SK-N-SH treated with all-trans-retinoic acid at 6 μM for 48 hours (cell line): Measurements from ENCODE around the gene ZNF813.

Source experiments
- GLIS3 ChIP-seq: fragments of 250-450 bp; sonication (Bioruptor Pico); IDR thresholded peaks from 2 replicates; pipeline ENCODE4 v1.5.0; 2020; ENCODE audit warnings: mild to moderate bottlenecking, moderate library complexity
- RARB ChIP-seq: fragments of 250-450 bp; sonication (Bioruptor Pico); IDR thresholded peaks from 2 replicates; pipeline ENCODE4 v1.8.0; 2021; ENCODE audit warnings: mild to moderate bottlenecking, moderate library complexity
- SNAI2 ChIP-seq: fragments of 250-450 bp; sonication (Bioruptor Pico); IDR thresholded peaks from 2 replicates; pipeline ENCODE4 v1.5.0; 2020; ENCODE audit warnings: mild to moderate bottlenecking, moderate library complexity
- TCF4 ChIP-seq: fragments of 250-450 bp; sonication (Bioruptor Pico); IDR thresholded peaks from 2 replicates; pipeline ENCODE4 v1.8.0; 2021; ENCODE audit warnings: mild to moderate bottlenecking, moderate library complexity, borderline replicate concordance
- TSHZ2 ChIP-seq: fragments of 250-450 bp; sonication (Bioruptor Pico); IDR thresholded peaks from 2 replicates; pipeline ENCODE4 v1.5.0; 2020; ENCODE audit warnings: mild to moderate bottlenecking, moderate library complexity
- ZFP3 ChIP-seq: fragments of 250-450 bp; sonication (Bioruptor Pico); IDR thresholded peaks from 2 replicates; pipeline ENCODE4 v1.5.0; 2020; ENCODE audit warnings: mild to moderate bottlenecking, moderate library complexity
- ZNF8 ChIP-seq: fragments of 450-650 bp; formaldehyde crosslinking; IDR thresholded peaks from 2 replicates; pipeline ENCODE4 v1.5.0; 2020; ENCODE audit warnings: mild to moderate bottlenecking, moderate library complexity
- TF ChIP-seq, protein P1 (sequence below): fragments of 250-450 bp; sonication (Bioruptor Pico); IDR thresholded peaks from 2 replicates; pipeline ENCODE4 v1.8.0; 2020; ENCODE audit warnings: mild to moderate bottlenecking, moderate library complexity, borderline replicate concordance

GRCh38 chr19:53461866-53462265 lies 5.7 kb upstream of the ZNF813 start:
- TF ChIP-seq, protein P1, sequence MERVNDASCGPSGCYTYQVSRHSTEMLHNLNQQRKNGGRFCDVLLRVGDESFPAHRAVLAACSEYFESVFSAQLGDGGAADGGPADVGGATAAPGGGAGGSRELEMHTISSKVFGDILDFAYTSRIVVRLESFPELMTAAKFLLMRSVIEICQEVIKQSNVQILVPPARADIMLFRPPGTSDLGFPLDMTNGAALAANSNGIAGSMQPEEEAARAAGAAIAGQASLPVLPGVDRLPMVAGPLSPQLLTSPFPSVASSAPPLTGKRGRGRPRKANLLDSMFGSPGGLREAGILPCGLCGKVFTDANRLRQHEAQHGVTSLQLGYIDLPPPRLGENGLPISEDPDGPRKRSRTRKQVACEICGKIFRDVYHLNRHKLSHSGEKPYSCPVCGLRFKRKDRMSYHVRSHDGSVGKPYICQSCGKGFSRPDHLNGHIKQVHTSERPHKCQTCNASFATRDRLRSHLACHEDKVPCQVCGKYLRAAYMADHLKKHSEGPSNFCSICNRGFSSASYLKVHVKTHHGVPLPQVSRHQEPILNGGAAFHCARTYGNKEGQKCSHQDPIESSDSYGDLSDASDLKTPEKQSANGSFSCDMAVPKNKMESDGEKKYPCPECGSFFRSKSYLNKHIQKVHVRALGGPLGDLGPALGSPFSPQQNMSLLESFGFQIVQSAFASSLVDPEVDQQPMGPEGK (CRISPR knock-in tag): no peak
- TF ChIP-seq ZNF8 (CRISPR knock-in tag) (no peak), TSHZ2 (CRISPR knock-in tag) (no peak), SNAI2 (CRISPR knock-in tag) (no peak), RARB (CRISPR knock-in tag) (no peak), TCF4 (CRISPR knock-in tag) (no peak), GLIS3 (CRISPR knock-in tag) (no peak), ZFP3 (CRISPR knock-in tag) (no peak)
